OCI-LY1 (cell line): Measurements from ENCODE around the gene LZTS3.

Experiments
- H2AFZ ChIP-seq: fragments of 200-600 bp; sonication (generic), shearing (Covaris generic); 2 replicates; pipeline ENCODE4 v1.6.0; 2014; ENCODE audit warnings: antibody characterized with exemption, mild to moderate bottlenecking, low read length
- H3F3A ChIP-seq: fragments of 200-600 bp; sonication (generic), shearing (Covaris generic); 2 replicates; pipeline ENCODE4 v1.6.0; 2014; ENCODE audit warnings: mild to moderate bottlenecking, antibody characterized with exemption, low read length, moderate library complexity; ENCODE audit not compliant: insufficient read depth
- H3K27ac ChIP-seq: fragments of 200-600 bp; sonication (generic); 2 replicates; pipeline ENCODE4 v1.5.1; 2014; ENCODE audit warnings: low read length, mixed run types, mild to moderate bottlenecking, low read depth; ENCODE audit not compliant: poor library complexity, severe bottlenecking
- H3K27me3 ChIP-seq: fragments of 200-600 bp; sonication (generic); 2 replicates; pipeline ENCODE4 v1.6.0; 2014; ENCODE audit warnings: antibody characterized with exemption, mild to moderate bottlenecking, low read length, moderate library complexity; ENCODE audit not compliant: insufficient read depth
- H3K36me3 ChIP-seq: fragments of 200-600 bp; sonication (generic); 2 replicates; pipeline ENCODE4 v1.6.1; 2014; ENCODE audit warnings: mild to moderate bottlenecking, antibody characterized with exemption, low read length, moderate library complexity, mixed read lengths; ENCODE audit not compliant: insufficient read depth
- H3K4me1 ChIP-seq: fragments of 200-600 bp; sonication (generic); 2 replicates; pipeline ENCODE4 v1.5.1; 2014; ENCODE audit warnings: mild to moderate bottlenecking, low read length, moderate library complexity; ENCODE audit not compliant: insufficient read depth, severe bottlenecking
- H3K4me2 ChIP-seq: fragments of 200-600 bp; sonication (generic), shearing (Covaris generic); 2 replicates; pipeline ENCODE4 v1.6.1; 2014; ENCODE audit warnings: low read length
- H3K4me3 ChIP-seq: fragments of 200-600 bp; sonication (generic); 2 replicates; pipeline ENCODE4 v1.5.1; 2014; ENCODE audit warnings: low read length, low read depth, mild to moderate bottlenecking, mixed read lengths; ENCODE audit not compliant: poor library complexity, severe bottlenecking
- H3K79me2 ChIP-seq: fragments of 200-600 bp; shearing (Covaris generic); 2 replicates; pipeline ENCODE4 v1.6.1; 2016; ENCODE audit warnings: mixed run types, low read length, mixed read lengths; ENCODE audit not compliant: insufficient read depth
- H3K9ac ChIP-seq: fragments of 200-600 bp; sonication (generic), shearing (Covaris generic); 2 replicates; pipeline ENCODE4 v1.6.1; 2014; ENCODE audit warnings: mild to moderate bottlenecking, low read length, mixed read lengths
- H3K9me2 ChIP-seq: fragments of 200-600 bp; sonication (generic), shearing (Covaris generic); 2 replicates; pipeline ENCODE4 v1.6.1; 2014; ENCODE audit warnings: low read depth, mild to moderate bottlenecking, low read length, mixed read lengths
- H3K9me3 ChIP-seq: fragments of 200-600 bp; shearing (Covaris generic); 2 replicates; pipeline ENCODE4 v1.6.1; 2014; ENCODE audit warnings: low read length, mixed read lengths
- H4K20me1 ChIP-seq: fragments of 200-600 bp; sonication (generic), shearing (Covaris generic); 2 replicates; pipeline ENCODE4 v1.6.0; 2016; ENCODE audit warnings: mild to moderate bottlenecking, low read length; ENCODE audit not compliant: insufficient read depth
- EZH2 ChIP-seq: fragments of 200-600 bp; sonication (generic), shearing (Covaris generic); IDR thresholded peaks from 2 replicates; pipeline ENCODE4 v1.8.0; 2017; ENCODE audit warnings: borderline replicate concordance, mixed run types, mild to moderate bottlenecking, antibody characterized with exemption, low read length, moderate library complexity, mixed read lengths
- TF ChIP-seq, protein P1 (sequence below): fragments of 200-600 bp; sonication (generic), shearing (Covaris generic); IDR thresholded peaks from 2 replicates; pipeline ENCODE4 v1.5.1; 2017; ENCODE audit warnings: mild to moderate bottlenecking, antibody characterized with exemption, low read length, moderate library complexity, mixed read lengths

The LZTS3 gene

DNA sequence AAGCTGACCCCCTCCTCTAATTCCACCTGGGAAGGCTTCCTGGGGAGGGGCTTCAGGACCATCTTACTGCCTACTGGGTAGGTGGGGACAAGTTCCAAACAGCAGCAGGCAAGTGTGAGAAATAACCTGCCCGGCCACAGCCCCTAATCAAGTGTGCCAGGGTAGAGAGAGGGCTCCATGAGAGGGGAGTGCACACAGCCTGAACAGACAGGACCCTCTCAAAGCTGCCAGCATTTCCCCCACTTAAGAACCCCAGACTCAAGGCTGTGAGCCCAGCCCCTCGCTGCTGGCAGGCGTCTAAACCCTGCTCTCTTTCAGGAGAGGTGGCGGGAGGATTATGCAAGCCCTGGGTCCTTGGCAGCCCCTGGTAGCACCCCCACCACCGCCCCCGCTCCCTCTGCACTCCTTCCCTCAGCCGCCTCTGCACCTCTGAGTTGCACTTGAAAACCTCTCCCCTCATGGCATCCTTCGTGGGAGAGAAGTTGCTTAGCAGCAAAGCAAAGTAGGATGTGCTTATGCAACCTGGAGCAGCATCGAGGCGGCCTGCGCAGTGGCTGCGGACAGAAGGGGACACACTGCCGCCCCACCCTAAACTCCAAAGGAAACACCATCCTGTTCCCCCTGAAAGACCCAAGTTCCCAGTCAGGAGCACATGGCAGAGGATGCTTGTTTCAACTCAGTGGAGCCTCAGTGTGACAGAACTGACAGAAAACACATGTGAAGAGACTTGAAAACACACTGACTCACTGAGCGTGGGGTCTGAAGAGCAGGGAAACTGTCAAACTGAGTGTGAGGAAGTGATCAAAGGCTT lies 20.7 kb upstream of the LZTS3 start:
- H4K20me1 ChIP-seq, result no peaks in the 10 kb centered on the region
- no peak overlapping the region for H3K27ac ChIP-seq
- no peak overlapping the region for H3K9ac ChIP-seq
- H3K27me3 ChIP-seq, result no peaks in the 10 kb centered on the region
- H3K4me1 ChIP-seq, result no peaks in the 10 kb centered on the region
- no peaks in the 10 kb centered on the region for H3F3A ChIP-seq
- peaks cover 72% of the 10 kb centered on the region for H3K36me3 ChIP-seq
- no peaks in the 10 kb centered on the region for H3K9me2 ChIP-seq
- no peaks in the 10 kb centered on the region for H3K79me2 ChIP-seq
- TF ChIP-seq, protein P1, sequence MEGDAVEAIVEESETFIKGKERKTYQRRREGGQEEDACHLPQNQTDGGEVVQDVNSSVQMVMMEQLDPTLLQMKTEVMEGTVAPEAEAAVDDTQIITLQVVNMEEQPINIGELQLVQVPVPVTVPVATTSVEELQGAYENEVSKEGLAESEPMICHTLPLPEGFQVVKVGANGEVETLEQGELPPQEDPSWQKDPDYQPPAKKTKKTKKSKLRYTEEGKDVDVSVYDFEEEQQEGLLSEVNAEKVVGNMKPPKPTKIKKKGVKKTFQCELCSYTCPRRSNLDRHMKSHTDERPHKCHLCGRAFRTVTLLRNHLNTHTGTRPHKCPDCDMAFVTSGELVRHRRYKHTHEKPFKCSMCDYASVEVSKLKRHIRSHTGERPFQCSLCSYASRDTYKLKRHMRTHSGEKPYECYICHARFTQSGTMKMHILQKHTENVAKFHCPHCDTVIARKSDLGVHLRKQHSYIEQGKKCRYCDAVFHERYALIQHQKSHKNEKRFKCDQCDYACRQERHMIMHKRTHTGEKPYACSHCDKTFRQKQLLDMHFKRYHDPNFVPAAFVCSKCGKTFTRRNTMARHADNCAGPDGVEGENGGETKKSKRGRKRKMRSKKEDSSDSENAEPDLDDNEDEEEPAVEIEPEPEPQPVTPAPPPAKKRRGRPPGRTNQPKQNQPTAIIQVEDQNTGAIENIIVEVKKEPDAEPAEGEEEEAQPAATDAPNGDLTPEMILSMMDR, result no peak
- no peak for TF ChIP-seq EZH2
- H3K9me3 ChIP-seq, result no peaks in the 10 kb centered on the region
- no peak overlapping the region for H2AFZ ChIP-seq
- H3K4me2 ChIP-seq, result no peak overlapping the region
- no peak overlapping the region for H3K4me3 ChIP-seq

DNA sequence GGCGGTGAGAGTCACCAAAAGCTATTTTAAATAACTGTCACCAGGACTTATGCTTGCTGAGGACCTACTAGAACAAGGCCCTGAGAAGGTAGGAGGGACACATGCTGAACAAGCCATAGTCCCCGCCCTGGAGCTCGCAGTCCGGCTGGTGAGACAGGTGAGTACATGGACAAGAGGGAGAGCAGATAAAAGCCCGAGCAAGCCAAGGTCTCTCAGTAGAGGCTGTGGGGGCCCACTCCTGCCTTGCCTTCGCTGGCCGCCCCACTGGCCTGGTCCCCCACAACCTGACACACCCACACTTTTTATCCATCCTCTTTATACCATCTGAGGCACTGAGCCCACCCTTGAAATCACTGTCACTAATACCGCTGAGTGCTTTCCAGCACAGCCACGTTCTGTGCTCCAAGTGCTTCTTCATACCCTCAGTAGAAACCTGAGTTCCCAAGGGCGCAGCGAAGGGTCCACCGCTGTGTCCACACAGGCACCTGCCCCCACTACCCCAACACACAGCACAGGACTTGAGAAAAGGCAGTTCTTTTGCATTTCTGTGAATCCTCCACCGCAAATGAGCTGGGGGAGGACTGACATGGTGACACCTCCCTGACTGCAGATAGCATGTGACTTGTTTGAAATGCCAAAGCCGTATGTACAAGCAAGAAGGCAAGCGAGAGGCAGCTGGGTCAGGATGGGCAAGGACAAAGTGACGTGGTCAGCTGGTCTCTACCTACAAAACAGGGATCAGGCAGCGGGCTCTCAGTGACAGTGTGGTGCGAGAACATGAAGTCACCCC lies 19.1 kb upstream of the LZTS3 start:
- no peak overlapping the region for H3K27ac ChIP-seq
- H4K20me1 ChIP-seq, result no peaks in the 10 kb centered on the region
- no peaks in the 10 kb centered on the region for H3K27me3 ChIP-seq
- no peaks in the 10 kb centered on the region for H3K79me2 ChIP-seq
- no peak overlapping the region for H3K4me3 ChIP-seq
- no peak overlapping the region for H3K9ac ChIP-seq
- no peaks in the 10 kb centered on the region for H3K9me3 ChIP-seq
- H3K36me3 ChIP-seq, result peaks cover 64% of the 10 kb centered on the region
- TF ChIP-seq EZH2, result no peak
- TF ChIP-seq, protein P1, result no peak
- no peak overlapping the region for H3K4me2 ChIP-seq
- no peaks in the 10 kb centered on the region for H3K9me2 ChIP-seq
- H3K4me1 ChIP-seq, result no peaks in the 10 kb centered on the region
- no peak overlapping the region for H2AFZ ChIP-seq
- no peaks in the 10 kb centered on the region for H3F3A ChIP-seq

DNA sequence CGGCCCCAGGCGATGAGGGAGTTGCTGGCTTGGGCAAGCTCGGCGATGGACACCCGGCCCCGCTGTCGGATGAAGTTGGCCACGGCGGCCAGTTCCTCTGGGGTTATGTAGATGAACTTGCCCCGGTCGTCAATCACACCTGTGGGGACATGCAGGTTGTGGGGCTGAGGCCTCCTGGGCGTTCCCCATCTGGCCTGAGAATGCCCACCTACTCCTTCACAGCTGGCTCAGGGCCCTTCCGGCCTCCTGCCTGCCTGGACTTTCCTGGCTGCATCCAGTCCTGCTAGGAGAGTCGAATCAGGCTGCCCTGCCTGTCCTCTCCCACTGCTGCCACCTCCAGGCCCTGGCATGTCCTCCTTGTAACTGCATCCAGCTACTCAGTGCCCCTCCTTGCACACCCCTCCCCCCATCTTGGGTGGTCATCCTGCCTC lies 17.3 kb upstream of the LZTS3 start:
- Histone ChIP-seq H3K4me1 (no peaks in the 10 kb centered on the region), H3K9me2 (no peaks in the 10 kb centered on the region), H2AFZ (no peak overlapping the region), H3K27ac (no peak overlapping the region), H3K4me3 (no peak overlapping the region), H3K27me3 (no peaks in the 10 kb centered on the region), H3K79me2 (no peaks in the 10 kb centered on the region), H3K9me3 (no peaks in the 10 kb centered on the region), H3F3A (no peaks in the 10 kb centered on the region), H4K20me1 (no peaks in the 10 kb centered on the region), H3K9ac (no peak overlapping the region), H3K36me3 (peaks cover 56% of the 10 kb centered on the region), H3K4me2 (no peak overlapping the region)
- TF ChIP-seq, protein P1, result no peak
- TF ChIP-seq EZH2, result no peak
